SK-N-SH (cell line): ENCODE data around the gene OPCML. TPM values are rescaled to one million over a fixed set of nuclear protein-coding genes. Genes with fewer than 3 reads are reported as not detected.

ENCODE experiments used
- CTCF ChIA-PET: fragments of 300-600, 350-600 bp; formaldehyde crosslinking; extraction: SDS; loops from one replicate; lab custom pipeline; 2021; lab: Yijun Ruan, JAX
- POLR2A ChIA-PET: fragments of 350-600 bp; sonication (Branson Sonifier 250); formaldehyde crosslinking; extraction: SDS; loops from one replicate; lab custom pipeline; 2020; ENCODE audit warnings: antibody characterized with exemption, inconsistent platforms; lab: Yijun Ruan, JAX
- DNase-seq: peaks from one replicate; pipeline ENCODE4 v3.0.0; 2012
- H2AFZ ChIP-seq: fragments of 200-600 bp; sonication (generic); 2 replicates; pipeline ENCODE4 v1.8.1; 2016; ENCODE audit warnings: antibody characterized with exemption, mild to moderate bottlenecking, low read depth
- H3F3A ChIP-seq: fragments of 200-600 bp; sonication (generic); replicated peaks from 2 replicates; pipeline ENCODE3; 2016; ENCODE audit warnings: antibody characterized with exemption, mild to moderate bottlenecking; ENCODE audit not compliant: insufficient read depth
- H3K27ac ChIP-seq, 2 experiments: fragments of 200-500 bp in 1 of 2; fragments of 200-600 bp in 1 of 2; sonication (Bioruptor generic) in 1 of 2; sonication (generic), shearing (Covaris generic) in 1 of 2; 2 replicates each; pipeline versions ENCODE4 v1.5.1 to v1.6.1; 2014 to 2016; ENCODE audit warnings: low read depth in 2 of 2, inconsistent platforms in 1 of 2, low read length in 1 of 2, mild to moderate bottlenecking in 1 of 2, mixed read lengths in 1 of 2
- H3K27me3 ChIP-seq: fragments of 200-600 bp; sonication (generic), shearing (Covaris generic); 2 replicates; pipeline ENCODE4 v1.6.1; 2016; ENCODE audit warnings: mixed run types; ENCODE audit not compliant: insufficient read depth
- H3K36me3 ChIP-seq, 2 experiments: fragments of 200-500 bp in 1 of 2; fragments of 200-600 bp in 1 of 2; sonication (Bioruptor generic) in 1 of 2; sonication (generic) in 1 of 2; replicated peaks in 1 of 2; 2 replicates each; pipeline versions ENCODE3 to v1.5.1; 2014 to 2016; ENCODE audit warnings: low read length in 1 of 2, mild to moderate bottlenecking in 1 of 2; ENCODE audit not compliant: insufficient read depth in 2 of 2, control insufficient read depth in 1 of 2
- H3K4me1 ChIP-seq, 2 experiments: fragments of 200-500 bp in 1 of 2; fragments of 200-600 bp in 1 of 2; sonication (Bioruptor generic) in 1 of 2; sonication (generic), shearing (Covaris generic) in 1 of 2; 2 replicates each; pipeline versions ENCODE4 v1.5.1 to v1.6.1; 2014 to 2016; ENCODE audit warnings: low read depth in 1 of 2, low read length in 1 of 2, mixed run types in 1 of 2; ENCODE audit not compliant: insufficient read depth in 2 of 2, control insufficient read depth in 1 of 2
- H3K4me2 ChIP-seq: fragments of 200-600 bp; sonication (generic), shearing (Covaris generic); 2 replicates; pipeline ENCODE4 v1.6.1; 2017; ENCODE audit warnings: mixed run types
- H3K4me3 ChIP-seq, 2 experiments: fragments of 200-500 bp in 1 of 2; fragments of 200-600 bp in 1 of 2; sonication (Bioruptor generic) in 1 of 2; sonication (generic), shearing (Covaris generic) in 1 of 2; 2 replicates each; pipeline versions ENCODE4 v1.5.1 to v1.8.1; 2014 to 2016; ENCODE audit warnings: low read depth in 2 of 2, inconsistent platforms in 1 of 2, low read length in 1 of 2, mild to moderate bottlenecking in 1 of 2, mixed read lengths in 1 of 2, moderate library complexity in 1 of 2
- H3K79me2 ChIP-seq: fragments of 200-600 bp; sonication (generic); 2 replicates; pipeline ENCODE4 v1.8.1; 2017; ENCODE audit warnings: mild to moderate bottlenecking; ENCODE audit not compliant: insufficient read depth
- H3K9ac ChIP-seq: fragments of 200-600 bp; sonication (generic); 2 replicates; pipeline ENCODE4 v1.6.1; 2017; ENCODE audit warnings: mixed run types
- H3K9me2 ChIP-seq: fragments of 200-600 bp; sonication (generic); 2 replicates; pipeline ENCODE4 v1.6.1; 2017; ENCODE audit warnings: mixed run types
- H3K9me3 ChIP-seq: fragments of 200-600 bp; sonication (generic); 2 replicates; pipeline ENCODE4 v1.6.1; 2017; ENCODE audit warnings: mixed run types, mild to moderate bottlenecking, moderate library complexity
- H4K20me1 ChIP-seq: fragments of 200-600 bp; sonication (generic); 2 replicates; pipeline ENCODE4 v1.6.1; 2017; ENCODE audit warnings: mild to moderate bottlenecking, mixed run types; ENCODE audit not compliant: insufficient read depth
- CHD2 ChIP-seq: fragments of 150-350 bp; IDR thresholded peaks from 2 replicates; pipeline ENCODE4 v1.6.1; 2018; ENCODE audit warnings: low read length; ENCODE audit not compliant: partially characterized antibody
- ELF1 ChIP-seq: IDR thresholded peaks from 2 replicates; pipeline ENCODE4 v1.4.0; 2012
- EP300 ChIP-seq, 2 experiments: IDR thresholded peaks; 2 replicates each; pipeline versions ENCODE4 v1.4.0 to v1.6.1; 2012; ENCODE audit warnings: borderline replicate concordance in 1 of 2, low read depth in 1 of 2, low read length in 1 of 2
- EZH2phosphoT487 ChIP-seq: fragments of 200-600 bp; sonication (generic); IDR thresholded peaks from 2 replicates; pipeline ENCODE4 v1.6.1; 2017; ENCODE audit warnings: low read depth, mixed run types, mild to moderate bottlenecking, antibody characterized with exemption, moderate library complexity, borderline replicate concordance
- FOSL2 ChIP-seq: IDR thresholded peaks from 2 replicates; pipeline ENCODE4 v1.4.0; 2012; ENCODE audit warnings: low read depth, mild to moderate bottlenecking, moderate library complexity, borderline replicate concordance
- FOXJ3 ChIP-seq: sonication (generic); formaldehyde crosslinking; IDR thresholded peaks from 2 replicates; pipeline ENCODE4 v1.5.1; 2020; ENCODE audit warnings: mild to moderate bottlenecking, missing genetic modification reagents
- FOXM1 ChIP-seq: IDR thresholded peaks from 2 replicates; pipeline ENCODE4 v1.4.0; 2012; ENCODE audit warnings: low read depth, mild to moderate bottlenecking
- GATA2 ChIP-seq: sonication (generic); formaldehyde crosslinking; IDR thresholded peaks from 2 replicates; pipeline ENCODE4 v1.5.0; 2020; ENCODE audit warnings: mild to moderate bottlenecking, missing genetic modification reagents
- JUND ChIP-seq: IDR thresholded peaks from 2 replicates; pipeline ENCODE4 v1.4.0; 2012
- MEF2A ChIP-seq: IDR thresholded peaks from 2 replicates; pipeline ENCODE4 v1.4.0; 2012; ENCODE audit warnings: low read depth, borderline replicate concordance
- MXI1 ChIP-seq: IDR thresholded peaks from 2 replicates; pipeline ENCODE4 v1.6.1; 2012; ENCODE audit warnings: mild to moderate bottlenecking, low read depth, low read length, improper control_type of control experiment
- NRF1 ChIP-seq: IDR thresholded peaks from 2 replicates; pipeline ENCODE4 v1.6.1; 2012; ENCODE audit warnings: low read depth, mild to moderate bottlenecking, low read length
- POLR2AphosphoS5 ChIP-seq: IDR thresholded peaks from 2 replicates; pipeline ENCODE4 v1.6.1; 2012; ENCODE audit warnings: low read depth, low read length
- RAD21 ChIP-seq: IDR thresholded peaks from 2 replicates; pipeline ENCODE4 v1.6.1; 2012; ENCODE audit warnings: mild to moderate bottlenecking, low read length
- TAF1 ChIP-seq: IDR thresholded peaks from 2 replicates; pipeline ENCODE4 v1.6.1; 2012; ENCODE audit warnings: low read depth, mild to moderate bottlenecking, low read length, moderate library complexity, borderline replicate concordance
- TCF12 ChIP-seq: IDR thresholded peaks from 2 replicates; pipeline ENCODE4 v1.4.0; 2012
- TEAD4 ChIP-seq: IDR thresholded peaks from 2 replicates; pipeline ENCODE4 v1.4.0; 2012; ENCODE audit warnings: mild to moderate bottlenecking, borderline replicate concordance; ENCODE audit not compliant: insufficient read depth
- WGBS: methylation state at CpG from one replicate; pipeline ENCODE4 v1.1.6; 2017; ENCODE audit warnings: low lambda C conversion rate; 5-methylcytosine and 5-hydroxymethylcytosine counted together
- polyA plus RNA-seq, 3 experiments: library from polyadenylated mRNA; depleted of rRNA; stranded (reverse); fragments of >200 nt; gene quantifications; 2 replicates each; pipeline ENCODE4 v1.2.3, GENCODE V29; 2012
- TF ChIP-seq, protein P1 (sequence below): IDR thresholded peaks from 2 replicates; pipeline ENCODE4 v1.4.0; 2012; ENCODE audit warnings: low read depth, borderline replicate concordance
- TF ChIP-seq, protein P2 (sequence below): fragments of 150-350 bp; IDR thresholded peaks from 2 replicates; pipeline ENCODE4 v1.6.1; 2016; ENCODE audit warnings: mild to moderate bottlenecking, low read depth, low read length
- TF ChIP-seq, protein P3 (sequence below): fragments of 150-350 bp; IDR thresholded peaks from 2 replicates; pipeline ENCODE4 v1.6.1; 2017; ENCODE audit warnings: antibody characterized with exemption, low read length, low read depth, borderline replicate concordance

OPCML gene
- polyA plus RNA-seq, 1 of the 3 experiments (the other 2 are of a cell fraction), result not detected

DNA sequence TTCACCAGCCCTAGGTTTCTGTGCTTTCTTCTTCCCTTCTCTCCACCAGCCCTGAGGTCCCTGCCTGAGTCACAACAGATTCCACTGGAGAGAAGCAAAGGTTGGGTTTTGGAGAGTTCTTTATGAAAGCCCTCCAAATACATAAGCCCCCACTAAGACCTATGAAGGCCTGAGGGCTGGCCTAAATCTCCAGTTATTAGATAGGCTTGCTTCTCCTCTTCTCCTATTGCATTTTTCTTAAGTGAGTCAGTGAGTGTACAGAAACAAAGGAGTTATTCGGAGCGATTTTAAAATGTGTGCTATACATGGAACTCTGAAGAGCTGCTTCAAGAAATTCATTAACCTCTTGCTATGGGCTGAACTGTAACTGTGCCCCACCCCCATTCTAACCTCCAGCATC lies 1057.3 kb downstream of the OPCML start:
- H3K4me3 ChIP-seq, result no peak overlapping the region
- H3K4me2 ChIP-seq, result no peak overlapping the region
- no peaks in the 10 kb centered on the region for H4K20me1 ChIP-seq
- H3K27me3 ChIP-seq, result no peaks in the 10 kb centered on the region
- no peaks in the 10 kb centered on the region for H3F3A ChIP-seq
- no peaks in the 10 kb centered on the region for H3K9me2 ChIP-seq
- no peaks in the 10 kb centered on the region for H3K79me2 ChIP-seq
- TF ChIP-seq, protein P1, sequence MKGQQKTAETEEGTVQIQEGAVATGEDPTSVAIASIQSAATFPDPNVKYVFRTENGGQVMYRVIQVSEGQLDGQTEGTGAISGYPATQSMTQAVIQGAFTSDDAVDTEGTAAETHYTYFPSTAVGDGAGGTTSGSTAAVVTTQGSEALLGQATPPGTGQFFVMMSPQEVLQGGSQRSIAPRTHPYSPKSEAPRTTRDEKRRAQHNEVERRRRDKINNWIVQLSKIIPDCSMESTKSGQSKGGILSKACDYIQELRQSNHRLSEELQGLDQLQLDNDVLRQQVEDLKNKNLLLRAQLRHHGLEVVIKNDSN, result no peak
- TF ChIP-seq MEF2A (no peak), NRF1 (no peak), TEAD4 (no peak), FOSL2 (no peak)
- no peak overlapping the region for H2AFZ ChIP-seq
- H3K9me3 ChIP-seq, result no peaks in the 10 kb centered on the region
- H3K9ac ChIP-seq, result no peak overlapping the region
- no peak for DNase-seq
- POLR2A ChIA-PET, result no interaction called here
- CTCF ChIA-PET, result no interaction called here
- no peak overlapping the region for H3K27ac ChIP-seq
- no peaks in the 10 kb centered on the region for H3K4me1 ChIP-seq
- WGBS, result 65% methylated on average over 2 of the region's 2 CpGs
- H3K36me3 ChIP-seq, result no peaks in the 10 kb centered on the region

DNA sequence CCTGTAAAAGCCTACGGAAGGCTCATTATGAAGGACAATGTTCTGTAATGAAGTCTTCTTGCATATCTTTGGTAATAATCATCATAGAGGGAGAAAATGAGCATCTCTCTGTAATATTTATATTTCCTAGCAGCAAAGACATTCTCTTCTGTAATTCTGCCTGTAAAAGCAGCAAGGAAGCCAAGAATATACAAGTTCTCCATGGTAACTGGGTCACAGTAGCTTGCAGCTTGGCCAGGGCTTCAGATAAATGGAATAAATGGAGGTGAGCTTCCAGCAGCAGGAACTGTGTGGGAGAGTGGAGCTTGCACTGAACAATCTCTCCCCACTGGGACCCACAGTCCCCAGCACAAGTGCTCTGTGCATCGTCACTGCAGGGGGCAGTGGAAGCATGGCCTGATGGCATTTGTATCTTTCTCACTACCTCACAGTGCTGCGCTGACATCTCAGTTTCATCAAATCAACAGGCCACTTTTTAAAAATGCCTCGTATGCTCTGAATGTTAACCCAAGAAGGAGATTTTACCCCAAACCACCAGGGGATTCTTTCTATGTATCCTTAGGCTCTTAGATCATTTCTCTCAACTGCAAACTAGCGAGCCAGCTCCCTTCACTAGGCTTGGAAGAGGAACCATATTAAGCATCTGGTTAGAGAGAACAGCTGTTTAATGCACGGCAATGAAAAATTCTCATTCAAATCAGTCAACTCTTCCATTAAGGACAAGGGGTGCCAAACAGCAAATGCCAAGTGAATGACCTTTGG lies 1059.7 kb downstream of the OPCML start:
- H3K27ac ChIP-seq, result no peak overlapping the region
- no peaks in the 10 kb centered on the region for H3K4me1 ChIP-seq
- CTCF ChIA-PET, result interaction anchor here (2.0 kb wide), 1 partner anchor 469 kb away, joined by 7 read pairs; no protein-coding TSS in a partner anchor
- TF ChIP-seq RAD21 (peak; percentile 10; the same call in 1 of the 2 replicates), FOXJ3 (no peak)
- no peaks in the 10 kb centered on the region for H4K20me1 ChIP-seq
- POLR2A ChIA-PET, result no interaction called here
- H3K79me2 ChIP-seq, result no peaks in the 10 kb centered on the region
- H3K36me3 ChIP-seq, result no peaks in the 10 kb centered on the region
- H3K4me2 ChIP-seq, result no peak overlapping the region
- 30% methylated on average over 6 of the region's 6 CpGs for WGBS
- DNase-seq, result no peak
- H3K9me2 ChIP-seq, result no peaks in the 10 kb centered on the region
- no peaks in the 10 kb centered on the region for H3K27me3 ChIP-seq
- H3K4me3 ChIP-seq, result no peak overlapping the region
- H3K9ac ChIP-seq, result no peak overlapping the region
- H2AFZ ChIP-seq, result no peak overlapping the region
- H3K9me3 ChIP-seq, result no peaks in the 10 kb centered on the region
- no peaks in the 10 kb centered on the region for H3F3A ChIP-seq

DNA sequence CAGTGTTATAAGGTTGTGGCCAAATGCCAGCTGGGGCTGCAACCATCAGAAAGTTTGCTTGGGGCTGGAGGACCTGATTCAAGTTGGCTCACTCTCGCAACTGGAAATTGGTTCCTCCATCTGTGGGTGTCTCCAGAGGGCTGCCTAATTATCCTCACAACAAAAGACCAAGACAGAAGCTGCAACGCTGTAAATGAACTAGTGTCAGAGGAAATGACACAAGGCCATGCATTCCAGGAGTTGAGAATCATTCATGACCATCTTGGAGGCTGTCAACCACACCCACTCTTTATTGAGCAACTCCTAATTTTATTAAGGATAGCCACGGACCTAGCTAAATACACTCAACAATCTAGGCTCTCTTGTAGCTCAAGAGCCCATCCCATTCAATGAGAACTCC lies 1060.8 kb downstream of the OPCML start:
- ChIA-PET CTCF (no interaction called here), POLR2A (no interaction called here)
- H3K9me3 ChIP-seq, result no peaks in the 10 kb centered on the region
- H3K27me3 ChIP-seq, result no peaks in the 10 kb centered on the region
- WGBS, result 11% methylated on average over 3 of the region's 3 CpGs
- H3F3A ChIP-seq, result no peaks in the 10 kb centered on the region
- no peaks in the 10 kb centered on the region for H3K9me2 ChIP-seq
- H3K9ac ChIP-seq, result no peak overlapping the region
- no peaks in the 10 kb centered on the region for H3K36me3 ChIP-seq
- H3K4me3 ChIP-seq, result no peak overlapping the region
- H3K79me2 ChIP-seq, result no peaks in the 10 kb centered on the region
- no peaks in the 10 kb centered on the region for H3K4me1 ChIP-seq
- TF ChIP-seq TEAD4 (no peak), MXI1 (no peak), TAF1 (no peak), POLR2AphosphoS5 (no peak), ELF1 (no peak), NRF1 (no peak), EP300 (IDR thresholded peaks at IDR 0.05; ENCODE audit: borderline replicate concordance in 1 of 2, low read depth in 1 of 2, low read length in 1 of 2) (no peak), EZH2phosphoT487 (no peak), CHD2 (no peak), JUND (no peak), FOXM1 (no peak), TCF12 (no peak), GATA2 (no peak)
- TF ChIP-seq, protein P2, sequence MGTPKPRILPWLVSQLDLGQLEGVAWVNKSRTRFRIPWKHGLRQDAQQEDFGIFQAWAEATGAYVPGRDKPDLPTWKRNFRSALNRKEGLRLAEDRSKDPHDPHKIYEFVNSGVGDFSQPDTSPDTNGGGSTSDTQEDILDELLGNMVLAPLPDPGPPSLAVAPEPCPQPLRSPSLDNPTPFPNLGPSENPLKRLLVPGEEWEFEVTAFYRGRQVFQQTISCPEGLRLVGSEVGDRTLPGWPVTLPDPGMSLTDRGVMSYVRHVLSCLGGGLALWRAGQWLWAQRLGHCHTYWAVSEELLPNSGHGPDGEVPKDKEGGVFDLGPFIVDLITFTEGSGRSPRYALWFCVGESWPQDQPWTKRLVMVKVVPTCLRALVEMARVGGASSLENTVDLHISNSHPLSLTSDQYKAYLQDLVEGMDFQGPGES, result no peak
- TF ChIP-seq, protein P3, sequence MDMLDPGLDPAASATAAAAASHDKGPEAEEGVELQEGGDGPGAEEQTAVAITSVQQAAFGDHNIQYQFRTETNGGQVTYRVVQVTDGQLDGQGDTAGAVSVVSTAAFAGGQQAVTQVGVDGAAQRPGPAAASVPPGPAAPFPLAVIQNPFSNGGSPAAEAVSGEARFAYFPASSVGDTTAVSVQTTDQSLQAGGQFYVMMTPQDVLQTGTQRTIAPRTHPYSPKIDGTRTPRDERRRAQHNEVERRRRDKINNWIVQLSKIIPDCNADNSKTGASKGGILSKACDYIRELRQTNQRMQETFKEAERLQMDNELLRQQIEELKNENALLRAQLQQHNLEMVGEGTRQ, result no peak
- TF ChIP-seq, protein P1, result no peak
- H3K27ac ChIP-seq, result no peak overlapping the region
- H2AFZ ChIP-seq, result no peak overlapping the region
- no peaks in the 10 kb centered on the region for H4K20me1 ChIP-seq
- no peak for DNase-seq
- no peak overlapping the region for H3K4me2 ChIP-seq
